ENCODE data around the gene EN1.

Gene EN1

DNA sequence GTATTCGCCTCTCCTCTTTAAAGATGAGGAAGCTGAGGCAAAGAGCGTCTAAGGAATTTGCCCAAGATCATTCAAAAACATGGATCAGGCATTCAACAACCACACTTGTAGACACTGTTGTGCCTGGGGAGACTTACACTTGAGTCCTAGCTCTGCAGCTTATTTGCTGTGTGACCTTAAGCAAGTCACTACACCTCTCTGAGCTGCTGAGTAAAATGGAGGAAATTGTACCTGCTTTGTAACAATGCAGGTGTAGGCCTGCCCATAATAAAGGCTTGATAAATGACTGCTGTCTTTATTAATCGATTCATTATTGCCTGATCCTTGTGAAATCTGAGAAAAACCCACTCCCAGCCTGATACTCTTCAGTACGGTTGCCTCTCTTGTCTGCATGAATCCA, 30.8 kb downstream of the EN1 start:
- no peak for DNase-seq

DNA sequence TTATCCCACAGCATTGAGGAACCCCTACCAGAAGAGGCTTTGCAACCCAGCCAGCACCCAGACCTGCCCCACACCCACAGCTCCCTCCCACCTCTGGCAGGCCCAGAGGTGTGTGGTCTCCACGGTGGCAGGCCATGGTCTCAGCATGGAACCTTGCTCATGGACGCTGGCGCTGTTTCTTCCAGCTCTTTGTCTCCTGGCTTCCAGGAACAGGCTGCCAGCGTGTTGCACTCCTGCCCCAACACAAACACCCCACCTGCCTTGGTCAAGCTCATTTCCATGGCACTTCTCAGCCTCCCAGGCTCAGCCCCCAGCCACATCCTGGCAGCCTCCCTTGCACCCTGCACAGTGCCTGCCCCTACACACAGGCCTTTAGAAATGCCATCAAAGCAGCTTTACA, 31.7 kb downstream of the EN1 start:
- no peak for DNase-seq

DNA sequence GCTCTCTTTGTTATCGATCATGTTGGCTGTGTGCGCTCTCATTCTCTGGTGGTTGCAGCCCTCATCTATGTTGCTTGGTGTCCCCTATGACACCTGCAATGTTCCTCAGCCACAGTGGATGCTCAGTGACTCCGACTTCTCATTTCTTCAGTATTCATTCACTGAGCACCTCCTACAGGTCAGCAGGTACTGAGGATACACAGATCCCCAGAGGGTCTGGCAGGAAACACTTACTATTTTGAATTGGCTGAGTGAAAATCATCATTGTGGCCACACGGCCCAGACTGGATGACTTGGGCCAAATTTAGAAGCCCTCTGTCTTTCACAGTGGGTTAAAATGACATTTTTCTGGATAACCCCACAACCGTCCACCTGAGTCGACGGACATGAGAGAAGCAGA, 32.1 kb downstream of the EN1 start:
- DNase-seq: no peak

DNA sequence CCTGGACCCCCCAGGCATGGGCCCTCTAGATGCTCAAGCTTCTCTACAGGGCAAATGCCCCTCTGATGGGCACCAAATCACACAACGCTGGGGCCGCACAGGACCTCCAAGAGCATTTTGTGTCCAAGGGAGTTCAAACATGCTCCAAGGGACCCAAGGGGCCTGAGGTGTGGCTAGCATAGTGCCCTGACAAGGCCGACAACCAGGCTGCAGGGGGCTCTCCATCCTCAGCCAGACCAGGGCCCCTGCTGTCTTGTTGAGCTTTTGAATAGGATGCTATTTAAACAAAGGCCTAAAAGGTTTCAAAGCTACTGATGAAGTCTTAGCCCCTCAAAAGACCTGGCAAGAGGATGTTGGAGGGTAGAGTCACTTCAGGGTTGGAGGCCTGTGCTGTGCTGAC, 33.1 kb downstream of the EN1 start:
- no peak for DNase-seq

GRCh38 chr2:118813601-118814339, 33.7 kb downstream of the EN1 start:
- no peak for DNase-seq

DNA sequence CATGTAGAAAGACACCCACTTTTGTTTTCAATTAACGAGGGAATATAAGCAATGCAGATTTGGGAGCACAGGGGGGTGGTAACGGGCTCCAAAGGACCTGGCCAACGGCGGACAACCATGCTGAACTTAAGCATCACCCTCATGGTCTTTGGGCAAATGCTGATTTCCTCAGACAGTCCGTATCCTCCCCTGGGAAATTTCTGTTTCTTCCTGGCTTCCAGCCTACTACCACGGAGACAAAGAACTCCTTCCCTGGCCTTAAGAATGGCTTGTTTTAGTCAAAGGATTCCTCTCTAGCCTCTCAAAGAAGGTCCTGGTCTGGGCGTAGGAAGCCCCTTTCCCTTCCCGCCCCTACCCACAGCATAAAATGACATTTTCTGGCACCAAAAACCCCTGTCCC, 34.3 kb downstream of the EN1 start:
- no peak for DNase-seq

DNA sequence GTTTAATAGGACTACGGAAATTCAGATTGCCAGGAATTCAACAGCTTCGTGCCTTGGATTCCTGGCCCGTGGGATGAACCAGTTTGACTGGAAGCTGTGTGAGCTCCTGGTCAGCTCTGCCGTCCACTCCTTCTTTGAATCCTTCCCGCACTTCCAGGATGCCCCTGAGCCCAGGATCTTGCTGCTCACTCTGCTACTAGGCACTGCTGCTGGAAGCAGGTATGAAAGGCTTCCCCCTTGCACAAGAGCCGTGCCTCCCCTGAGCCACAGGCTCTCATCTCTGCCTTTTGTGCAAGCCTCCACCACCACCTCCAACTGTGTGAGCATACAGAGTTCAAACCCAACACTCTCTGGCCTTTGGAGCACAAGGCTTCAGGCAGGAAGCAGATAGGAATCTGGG, 34.9 kb downstream of the EN1 start:
- no peak for DNase-seq

- DNase-seq: no peak
These were observed 35.8 kb downstream of the EN1 start for GRCh38 chr2:118811514-118812115.

GRCh38 chr2:118810766-118811165, 36.7 kb downstream of the EN1 start:
- DNase-seq: no peak

GRCh38 chr2:118808429-118808809, 39.0 kb downstream of the EN1 start:
- no peak for DNase-seq

GRCh38 chr2:118807668-118808428, 39.6 kb downstream of the EN1 start:
- no peak for DNase-seq

DNA sequence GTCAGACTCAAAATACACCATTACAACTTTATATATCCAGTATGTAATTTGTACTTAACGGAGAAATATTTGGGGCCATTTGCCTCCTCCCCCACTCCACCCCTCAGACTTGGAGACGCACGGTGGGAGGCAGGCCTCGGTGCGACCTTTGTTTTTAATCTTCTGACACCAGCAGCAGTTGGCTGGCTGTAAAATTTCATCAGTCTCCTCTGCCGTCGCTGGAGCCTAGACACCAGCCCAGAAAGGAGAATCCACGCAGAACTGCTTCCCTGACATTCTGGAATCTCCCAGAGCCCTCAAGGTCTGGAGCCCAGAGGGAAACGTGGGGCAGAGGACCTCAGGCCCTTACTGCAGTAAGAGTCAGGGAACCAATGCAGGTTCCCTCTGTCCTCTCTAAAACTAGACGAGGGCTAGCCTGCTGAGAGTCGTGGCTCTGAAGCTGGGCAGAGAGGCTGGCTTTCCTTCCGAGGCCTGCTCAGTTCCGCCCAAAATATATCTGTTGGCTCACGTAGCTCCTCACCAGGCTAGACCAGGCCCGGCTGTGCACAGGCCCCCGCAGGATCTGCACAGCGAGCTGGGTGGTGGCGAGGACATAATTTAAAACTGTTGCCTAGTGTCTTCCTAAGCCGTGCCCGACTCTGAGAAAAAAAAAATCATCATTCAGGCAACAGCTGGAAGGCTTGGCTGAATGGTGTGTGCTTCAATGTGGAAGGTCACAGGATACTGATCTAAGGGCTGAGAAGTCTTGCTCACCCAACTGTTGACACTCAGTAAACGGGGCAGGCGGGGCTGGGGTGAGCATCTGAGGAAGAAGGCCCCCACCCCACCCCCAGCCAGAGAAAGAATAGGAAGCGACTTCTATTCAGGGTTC, 40.4 kb downstream of the EN1 start:
- no peak for DNase-seq

GRCh38 chr2:118805064-118805690, 42.3 kb downstream of the EN1 start:
- no peak for DNase-seq

- no peak for DNase-seq
These were observed 44.4 kb downstream of the EN1 start for GRCh38 chr2:118803012-118803411.

- no peak for DNase-seq
These were observed 46.3 kb downstream of the EN1 start for GRCh38 chr2:118801151-118801550.

DNA sequence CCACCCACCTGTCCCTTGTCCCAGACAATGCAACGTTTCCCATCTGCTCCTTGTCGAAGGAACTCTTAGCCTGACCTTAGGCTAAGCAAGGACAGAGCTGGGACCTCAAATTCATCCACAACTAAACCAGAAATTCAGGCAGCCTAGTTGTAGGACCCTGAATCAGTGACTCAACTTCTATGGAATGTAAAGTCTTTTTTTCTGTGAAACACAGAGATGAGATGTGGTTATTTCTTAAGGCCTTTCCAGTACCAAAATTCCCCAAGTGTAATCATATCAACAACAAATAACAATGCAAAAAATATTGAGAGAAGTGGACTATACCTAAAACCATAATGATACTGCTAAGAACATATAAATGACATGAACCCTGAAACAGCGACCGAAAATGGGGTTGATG, 46.7 kb downstream of the EN1 start:
- no peak for DNase-seq

GRCh38 chr2:118794546-118794945, 52.9 kb downstream of the EN1 start:
- no peak for DNase-seq

All from NCI-H1092 (cell line).